ENCODE measurements around the gene ARHGAP25. TPM values are rescaled to one million over a fixed set of nuclear protein-coding genes. Genes with fewer than 3 reads are reported as not detected.

Gene ARHGAP25
- total and polyA plus RNA-seq, 4 donors: 17.1 to 43.0 (median 22.6) TPM

- DNase-seq (no peak), ATAC-seq (ENCODE audit: insufficient read depth, low FRiP score) (no peak)
- H3K4me3 ChIP-seq: no peak overlapping the region
- no peaks in the 10 kb centered on the region for H3K36me3 ChIP-seq (ENCODE audit: control insufficient read depth in 4 of 4, insufficient read depth in 4 of 4, low read length in 4 of 4)
- H3K9me3 ChIP-seq (ENCODE audit: control insufficient read depth in 4 of 4, insufficient read depth in 3 of 4, low read length in 3 of 4): no peaks in the 10 kb centered on the region
- H3K27me3 ChIP-seq (ENCODE audit: control insufficient read depth in 3 of 3, insufficient read depth in 3 of 3, low read length in 2 of 3): no peaks in the 10 kb centered on the region
- WGBS, 2 donors: 74 to 78% methylated on average over 4 of the region's 4 CpGs
- TF ChIP-seq CTCF (IDR thresholded peaks at IDR 0.05; ENCODE audit: control extremely low read depth, extremely low read depth): no peak
- no peak overlapping the region for H3K27ac ChIP-seq (ENCODE audit: low read depth in 1 of 2, low read length in 1 of 2)
- no peak overlapping the region for H3K9ac ChIP-seq (ENCODE audit: insufficient read depth in 1 of 2, low read length in 2 of 2)
- peaks cover 0 to 1% (median 0%) of the 10 kb centered on the region in 5 donors for H3K4me1 ChIP-seq (ENCODE audit: control insufficient read depth in 5 of 5, insufficient read depth in 5 of 5, low read length in 5 of 5)
These were observed 9.8 kb downstream of the ARHGAP25 start for GRCh38 chr2:68744366-68744912.

DNA sequence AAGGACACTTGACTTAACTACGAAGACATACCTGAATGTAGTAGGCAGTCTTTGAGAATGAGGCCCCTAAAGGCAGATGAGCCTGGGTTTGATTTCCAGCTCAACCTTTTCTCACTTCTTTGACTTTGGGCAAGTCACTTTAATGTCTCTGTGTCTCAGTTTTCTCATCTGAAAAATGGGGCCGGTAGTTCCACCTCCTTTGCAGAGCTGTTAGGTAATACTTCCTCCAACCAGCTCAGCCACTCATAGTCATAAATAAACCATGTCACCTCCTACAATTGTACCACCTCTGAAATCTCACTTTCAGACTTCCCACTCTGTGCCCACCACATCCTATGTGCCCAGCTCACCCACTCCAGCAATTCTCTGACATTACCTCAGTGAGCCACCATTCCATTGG, 10.4 kb downstream of the ARHGAP25 start:
- no peak overlapping the region for H3K4me3 ChIP-seq
- no peak for DNase-seq
- no peaks in the 10 kb centered on the region for H3K36me3 ChIP-seq (ENCODE audit: control insufficient read depth in 4 of 4, insufficient read depth in 4 of 4, low read length in 4 of 4)
- H3K9me3 ChIP-seq (ENCODE audit: control insufficient read depth in 4 of 4, insufficient read depth in 3 of 4, low read length in 3 of 4): no peaks in the 10 kb centered on the region
- H3K27me3 ChIP-seq (ENCODE audit: control insufficient read depth in 3 of 3, insufficient read depth in 3 of 3, low read length in 2 of 3): no peaks in the 10 kb centered on the region
- ATAC-seq (ENCODE audit: insufficient read depth, low FRiP score): no peak
- no peak overlapping the region for H3K27ac ChIP-seq (ENCODE audit: low read depth in 1 of 2, low read length in 1 of 2)
- H3K4me1 ChIP-seq (ENCODE audit: control insufficient read depth in 5 of 5, insufficient read depth in 5 of 5, low read length in 5 of 5): peaks cover 0 to under 1% (median 0%) of the 10 kb centered on the region in 5 donors
- H3K9ac ChIP-seq (ENCODE audit: insufficient read depth in 1 of 2, low read length in 2 of 2): no peak overlapping the region
- 60 to 73% methylated on average over 2 of the region's 2 CpGs for WGBS, 2 donors
- TF ChIP-seq CTCF (IDR thresholded peaks at IDR 0.05; ENCODE audit: control extremely low read depth, extremely low read depth): no peak

- H3K27me3 ChIP-seq (ENCODE audit: control insufficient read depth in 3 of 3, insufficient read depth in 3 of 3, low read length in 2 of 3): no peaks in the 10 kb centered on the region
- no peak for DNase-seq
- TF ChIP-seq CTCF (IDR thresholded peaks at IDR 0.05; ENCODE audit: control extremely low read depth, extremely low read depth): no peak
- H3K4me1 ChIP-seq (ENCODE audit: control insufficient read depth in 5 of 5, insufficient read depth in 5 of 5, low read length in 5 of 5): no peaks in the 10 kb centered on the region
- H3K36me3 ChIP-seq (ENCODE audit: control insufficient read depth in 4 of 4, insufficient read depth in 4 of 4, low read length in 4 of 4): no peaks in the 10 kb centered on the region
- H3K9me3 ChIP-seq (ENCODE audit: control insufficient read depth in 4 of 4, insufficient read depth in 3 of 4, low read length in 3 of 4): no peaks in the 10 kb centered on the region
- H3K27ac ChIP-seq (ENCODE audit: low read depth in 1 of 2, low read length in 1 of 2): no peak overlapping the region
- H3K4me3 ChIP-seq: no peak overlapping the region
- 77 to 91% methylated on average over 11 of the region's 11 CpGs for WGBS, 2 donors
- H3K9ac ChIP-seq (ENCODE audit: insufficient read depth in 1 of 2, low read length in 2 of 2): no peak overlapping the region
- ATAC-seq (ENCODE audit: insufficient read depth, low FRiP score): no peak
These were observed 11.8 kb downstream of the ARHGAP25 start for GRCh38 chr2:68746408-68746807.

DNA sequence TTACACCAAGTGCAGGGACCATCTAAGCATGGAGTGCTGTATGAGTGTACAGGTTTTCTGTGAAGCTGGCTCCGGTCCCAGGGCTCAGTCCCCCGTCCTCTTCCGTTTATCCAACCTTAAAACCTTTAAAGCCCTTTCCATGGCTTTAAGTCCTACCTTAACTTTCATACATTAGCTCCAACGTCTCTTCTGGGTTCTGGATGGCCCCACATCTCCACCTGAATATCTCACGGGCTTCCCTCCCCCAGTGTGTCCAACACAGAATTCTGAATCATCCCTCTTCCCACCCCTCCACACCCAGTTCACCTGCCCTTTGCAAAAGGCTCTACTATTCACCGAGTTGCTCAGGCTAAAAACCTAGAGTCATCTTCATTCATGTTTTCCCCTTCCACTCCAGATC, 12.8 kb downstream of the ARHGAP25 start:
- 91 to 92% methylated on average over 6 of the region's 6 CpGs for WGBS, 2 donors
- H3K4me3 ChIP-seq: no peak overlapping the region
- DNase-seq (no peak), ATAC-seq (ENCODE audit: insufficient read depth, low FRiP score) (no peak)
- H3K27ac ChIP-seq (ENCODE audit: low read depth in 1 of 2, low read length in 1 of 2): no peak overlapping the region
- no peak for TF ChIP-seq CTCF (IDR thresholded peaks at IDR 0.05; ENCODE audit: control extremely low read depth, extremely low read depth)
- no peaks in the 10 kb centered on the region for H3K27me3 ChIP-seq (ENCODE audit: control insufficient read depth in 3 of 3, insufficient read depth in 3 of 3, low read length in 2 of 3)
- no peak overlapping the region for H3K9ac ChIP-seq (ENCODE audit: insufficient read depth in 1 of 2, low read length in 2 of 2)
- no peaks in the 10 kb centered on the region for H3K36me3 ChIP-seq (ENCODE audit: control insufficient read depth in 4 of 4, insufficient read depth in 4 of 4, low read length in 4 of 4)
- peaks cover 0 to 2% (median 0%) of the 10 kb centered on the region in 5 donors for H3K4me1 ChIP-seq (ENCODE audit: control insufficient read depth in 5 of 5, insufficient read depth in 5 of 5, low read length in 5 of 5)
- H3K9me3 ChIP-seq (ENCODE audit: control insufficient read depth in 4 of 4, insufficient read depth in 3 of 4, low read length in 3 of 4): no peaks in the 10 kb centered on the region

All from lung (tissue), 12 donors.